Medulla oblongata (tissue), 1 donor: Measurements from ENCODE around the gene SURF2.
A peak's percentile ranks its signal among the peaks of the same experiment; 100 is the strongest.
"Not testable (repeated sequence)": the region's sequence is repeated elsewhere in the genome, so short reads cannot be mapped to it uniquely, and the experiment has no call there.

ENCODE experiments used
- DNase-seq: peaks from one replicate; pipeline ENCODE4 v3.0.0-alpha.2; 2015; ENCODE audit errors: extremely low spot score

The SURF2 gene

DNA sequence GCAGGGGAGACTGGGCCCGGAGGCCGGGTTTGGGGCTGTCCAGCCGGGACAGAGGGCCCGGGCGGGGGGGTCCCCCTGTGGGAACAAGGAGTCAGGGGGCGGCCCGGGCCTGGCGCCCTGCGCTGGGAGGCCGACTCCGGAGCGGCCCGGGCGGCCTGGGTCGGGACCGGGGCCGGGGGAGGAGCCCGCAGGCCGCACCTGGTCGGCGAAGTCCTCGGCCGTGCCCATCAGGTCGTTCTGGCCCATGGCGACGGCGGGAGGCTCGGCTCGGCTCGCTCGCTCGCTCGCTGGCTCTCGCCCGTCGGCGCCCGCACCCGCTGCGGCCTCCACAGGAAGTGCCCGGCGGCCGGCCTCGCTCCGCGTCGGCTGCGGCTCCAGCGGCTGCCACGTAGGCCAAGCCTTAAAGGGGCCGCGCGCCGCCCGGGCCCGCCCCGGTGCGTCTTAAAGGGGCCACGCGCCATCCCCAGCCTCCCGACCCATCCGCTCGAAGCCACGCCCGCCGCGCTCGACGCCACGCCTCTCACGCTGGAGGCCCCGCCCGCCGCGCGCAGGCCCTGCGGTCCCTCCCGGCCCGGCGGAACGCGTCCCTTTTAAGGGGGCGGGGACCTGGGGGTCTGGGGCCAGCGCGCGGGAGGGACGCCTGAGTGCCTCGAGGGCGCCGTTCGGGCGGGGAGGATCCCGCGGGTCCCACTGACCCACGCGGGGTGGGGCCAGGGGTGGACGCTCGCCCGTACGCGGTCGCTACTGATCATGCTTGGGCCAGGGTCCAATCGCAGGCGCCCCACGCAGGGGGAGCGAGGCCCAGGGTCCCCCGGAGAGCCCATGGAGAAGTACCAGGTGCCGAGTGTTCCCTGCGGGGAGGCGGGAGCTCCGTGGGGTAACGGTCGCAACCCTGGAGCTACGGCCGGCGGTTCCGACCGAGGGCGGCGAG is 19.6 kb downstream of the SURF2 start, which contains the start of the genes STKLD1 and SURF4:
Gene STKLD1, plus strand, starts transcription at position 643 of the 931 bp plus-strand sequence. Its CDS starts 108 bp downstream, at position 751.
Gene SURF4, minus strand, starts transcription at position 337 of the 931 bp plus-strand sequence. Its CDS starts 91 bp downstream, at position 246.
- peak; percentile 96 for DNase-seq

DNA sequence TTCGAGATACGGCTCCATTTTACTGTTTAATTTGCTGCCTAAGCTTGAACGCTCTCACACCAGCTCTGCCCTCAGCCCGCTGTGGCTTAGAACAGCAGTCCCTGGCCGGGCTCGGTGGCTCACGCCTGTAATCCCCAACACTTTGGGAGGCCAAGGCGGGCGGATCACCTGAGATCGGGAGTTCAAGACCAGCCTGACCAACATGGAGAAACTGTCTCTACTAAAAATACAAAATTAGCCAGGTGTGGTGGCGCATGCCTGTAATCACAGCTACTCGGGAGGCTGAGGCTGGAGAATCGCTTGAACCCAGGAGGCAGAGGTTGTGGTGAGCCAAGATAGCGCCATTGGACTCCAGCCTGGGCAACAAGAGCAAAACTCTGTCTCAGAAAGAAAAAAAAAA is 20.9 kb downstream of the SURF2 start:
- not testable (repeated sequence) for DNase-seq

GRCh38 chr9:133377721-133378216 is 21.4 kb downstream of the SURF2 start:
- no peak for DNase-seq

DNA sequence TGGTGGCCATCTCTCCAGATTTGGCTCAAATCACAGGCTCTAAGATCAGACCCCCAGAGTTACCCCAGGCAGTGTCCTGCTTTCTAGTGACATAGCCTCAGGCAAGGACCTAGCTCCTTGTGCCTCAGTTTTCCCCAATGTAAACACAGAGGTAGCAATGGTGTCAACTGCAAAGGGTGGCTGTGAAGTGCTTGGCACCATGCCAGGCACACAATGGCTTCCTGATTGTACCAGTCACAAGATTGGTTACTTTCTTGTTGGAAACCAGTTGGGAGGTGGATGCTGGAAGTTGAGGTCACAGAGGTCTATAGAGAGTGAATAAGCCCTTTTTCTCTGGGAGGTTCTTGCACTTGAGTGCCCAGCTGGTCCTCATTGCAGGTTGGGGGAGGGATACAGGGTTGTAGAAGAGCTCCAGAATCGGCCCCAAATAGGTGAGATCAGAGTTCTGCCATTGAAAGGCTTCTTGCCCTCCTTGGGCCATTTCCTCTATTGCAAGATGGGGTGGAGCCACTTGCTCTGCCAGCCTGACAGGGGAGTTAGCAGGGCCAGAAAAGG is 22.1 kb downstream of the SURF2 start:
- no peak for DNase-seq

DNA sequence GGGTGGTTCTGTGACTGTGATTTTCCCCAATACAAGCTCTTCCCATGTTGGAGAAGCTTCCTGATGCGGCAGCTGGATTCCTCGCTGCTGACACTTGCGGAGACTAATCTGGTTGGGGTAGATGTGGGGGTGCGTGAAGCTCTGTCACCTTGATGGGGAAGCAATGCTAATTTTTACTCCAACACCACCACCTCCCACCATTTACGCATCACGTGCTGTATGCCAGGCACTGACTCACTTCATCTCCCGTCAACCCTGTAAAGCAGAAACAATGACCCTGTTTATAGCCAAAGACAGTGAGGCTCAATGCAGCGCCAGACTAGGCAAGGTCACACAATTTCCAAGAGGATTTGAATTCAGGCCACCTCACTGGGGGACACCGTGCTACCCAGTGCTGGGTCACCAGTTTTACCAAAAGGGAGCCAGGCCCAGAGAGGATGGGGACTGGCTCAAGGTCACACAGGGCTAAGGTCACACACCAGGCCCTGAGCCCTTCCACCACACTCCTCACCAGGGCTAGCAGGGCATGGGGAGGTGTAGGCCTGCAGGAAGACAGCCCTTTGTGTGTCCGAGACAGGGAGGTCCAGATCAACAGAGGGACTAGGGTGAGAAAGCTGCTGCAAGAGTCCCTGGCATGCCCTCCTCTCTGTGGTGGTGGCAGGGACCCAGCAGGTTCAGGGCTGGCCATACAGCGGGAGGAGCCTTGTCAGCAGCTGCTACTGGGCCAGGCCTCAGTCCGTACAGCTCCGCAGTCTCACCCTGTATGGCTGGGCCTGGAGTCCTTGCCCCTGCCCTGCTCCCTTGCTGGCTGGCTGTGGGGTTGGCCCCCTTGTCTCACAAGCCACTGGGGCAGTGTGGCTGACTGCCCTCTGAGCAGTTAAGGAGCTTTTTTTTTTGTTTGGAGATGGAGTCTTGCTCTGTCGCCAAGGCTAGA is 23.1 kb downstream of the SURF2 start:
- DNase-seq: peak; percentile 63

GRCh38 chr9:133380734-133381133 is 24.4 kb downstream of the SURF2 start:
- no peak for DNase-seq

GRCh38 chr9:133382507-133383141 is 26.3 kb downstream of the SURF2 start:
- no peak for DNase-seq

GRCh38 chr9:133383438-133383837 is 27.1 kb downstream of the SURF2 start:
- DNase-seq: no peak

DNA sequence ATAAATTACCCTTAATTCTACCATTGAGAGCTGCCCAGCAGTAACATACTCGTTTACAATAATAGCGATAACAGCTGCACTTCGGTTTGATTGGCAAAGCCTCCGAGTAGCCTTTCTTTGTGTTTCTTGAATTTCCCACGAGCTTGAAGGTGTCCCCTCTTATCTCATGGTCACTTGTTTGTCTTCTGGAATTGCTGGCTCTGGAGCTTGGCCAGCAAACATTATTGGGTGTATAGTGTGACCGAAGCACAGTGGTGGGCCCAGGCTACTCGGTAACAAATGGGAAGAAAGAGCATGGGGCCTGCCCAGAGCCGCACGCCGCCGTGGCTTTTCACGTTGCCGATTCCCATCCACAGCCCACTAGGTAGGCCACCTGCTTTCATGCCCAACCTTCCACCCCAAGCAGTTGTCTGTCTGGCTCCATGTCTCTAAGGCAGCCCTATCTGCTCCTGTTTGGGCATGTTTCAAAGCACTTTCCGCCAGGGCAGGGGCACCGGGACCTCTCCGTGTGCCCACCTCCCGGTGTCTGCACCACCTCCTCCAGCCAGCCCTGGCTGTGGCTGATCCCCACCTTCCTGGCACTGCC is 28.5 kb downstream of the SURF2 start:
- DNase-seq: no peak

DNA sequence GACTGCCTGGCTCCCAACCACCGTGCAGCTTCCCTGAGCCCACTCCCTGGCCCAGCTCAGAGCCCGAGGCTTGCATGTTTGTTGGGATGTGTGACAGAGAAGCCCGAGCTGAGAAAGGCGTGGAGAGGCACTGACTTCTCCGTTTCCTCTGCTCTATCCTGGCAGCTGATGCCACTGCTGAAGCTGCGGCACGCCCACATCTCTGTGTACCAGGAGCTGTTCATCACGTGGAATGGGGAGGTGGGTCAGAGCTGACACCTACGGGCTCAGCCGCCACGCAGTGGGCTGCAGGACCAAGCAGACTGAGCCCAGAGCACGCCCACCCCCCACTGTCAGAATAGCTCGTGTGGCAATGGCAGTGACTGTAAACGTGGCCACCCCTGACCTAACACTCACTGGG is 29.1 kb downstream of the SURF2 start:
- DNase-seq: no peak

- no peak for DNase-seq
These were observed 30.0 kb downstream of the SURF2 start for GRCh38 chr9:133386338-133386737.

- no peak for DNase-seq
These were observed 31.3 kb downstream of the SURF2 start for GRCh38 chr9:133387680-133388079.

GRCh38 chr9:133389025-133389557 is 32.7 kb downstream of the SURF2 start:
- DNase-seq: no peak

- DNase-seq: no peak
These were observed 33.2 kb downstream of the SURF2 start for GRCh38 chr9:133389562-133389961.

DNA sequence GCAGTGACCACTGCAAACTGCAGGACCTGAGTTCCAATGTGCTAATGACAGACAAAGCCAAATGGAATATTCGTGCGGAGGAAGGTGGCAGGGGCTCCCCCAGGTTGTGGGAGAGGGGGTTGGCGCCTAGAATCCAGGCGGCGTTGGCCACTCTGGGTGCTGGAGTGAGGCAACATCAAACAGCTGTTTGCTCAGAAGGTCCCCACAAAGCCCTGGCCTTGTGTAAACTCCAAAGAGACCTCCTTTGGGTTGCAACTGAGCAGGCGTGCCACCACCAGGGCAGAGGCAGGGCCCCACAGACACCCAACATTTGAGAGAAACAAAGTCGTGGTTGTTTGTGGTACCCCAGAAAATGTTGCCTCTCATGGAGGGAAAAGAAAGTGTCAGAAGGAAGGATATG is 34.4 kb downstream of the SURF2 start:
- DNase-seq: no peak

DNA sequence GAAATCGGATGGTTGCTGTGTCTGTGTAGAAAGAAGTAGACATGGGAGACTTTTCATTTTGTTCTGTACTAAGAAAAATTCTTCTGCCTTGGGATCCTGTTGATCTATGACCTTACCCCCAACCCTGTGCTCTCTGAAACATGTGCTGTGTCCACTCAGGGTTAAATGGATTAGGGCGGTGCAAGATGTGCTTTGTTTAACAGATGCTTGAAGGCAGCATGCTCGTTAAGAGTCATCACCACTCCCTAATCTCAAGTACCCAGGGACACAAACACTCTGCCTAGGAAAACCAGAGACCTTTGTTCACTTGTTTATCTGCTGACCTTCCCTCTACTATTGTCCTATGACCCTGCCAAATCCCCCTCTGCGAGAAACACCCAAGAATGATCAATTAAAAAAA is 35.1 kb downstream of the SURF2 start:
- DNase-seq: not testable (repeated sequence)

- DNase-seq: not testable (repeated sequence)
These were observed 36.0 kb downstream of the SURF2 start for GRCh38 chr9:133392308-133392707.

DNA sequence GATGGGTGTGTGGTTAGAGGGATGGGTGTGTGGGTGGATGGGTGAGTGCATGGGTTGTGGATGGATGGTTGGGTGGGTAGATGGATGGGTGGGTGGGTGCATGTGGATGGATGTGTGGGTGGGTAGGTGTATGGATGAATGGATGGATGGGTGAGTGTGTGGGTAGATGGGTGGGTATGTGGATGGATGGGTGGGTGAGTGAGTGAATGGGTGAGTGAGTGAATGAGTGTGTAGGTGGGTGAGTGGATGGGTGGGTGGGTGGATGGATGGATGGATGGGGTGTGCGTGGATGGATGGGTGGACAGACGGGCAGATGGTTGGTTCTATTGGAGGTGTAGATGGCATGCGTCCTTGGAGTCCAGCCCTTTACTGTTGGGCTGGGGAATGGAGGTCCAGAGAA is 37.0 kb downstream of the SURF2 start:
- DNase-seq: no peak

GRCh38 chr9:133394687-133395271 is 38.4 kb downstream of the SURF2 start:
- DNase-seq: no peak

GRCh38 chr9:133396952-133397351 is 40.6 kb downstream of the SURF2 start:
- no peak for DNase-seq
